Inflammatory macrophage (primary cell): ENCODE data around the gene CBS.
"Not testable (repeated sequence)": the region's sequence is repeated elsewhere in the genome, so short reads cannot be mapped to it uniquely, and the experiment has no call there.

Experiments
- DNase-seq, 2 donors: peaks; one replicate each; pipeline ENCODE4 v3.0.0-alpha.2; 2020 to 2022

Gene CBS

DNA sequence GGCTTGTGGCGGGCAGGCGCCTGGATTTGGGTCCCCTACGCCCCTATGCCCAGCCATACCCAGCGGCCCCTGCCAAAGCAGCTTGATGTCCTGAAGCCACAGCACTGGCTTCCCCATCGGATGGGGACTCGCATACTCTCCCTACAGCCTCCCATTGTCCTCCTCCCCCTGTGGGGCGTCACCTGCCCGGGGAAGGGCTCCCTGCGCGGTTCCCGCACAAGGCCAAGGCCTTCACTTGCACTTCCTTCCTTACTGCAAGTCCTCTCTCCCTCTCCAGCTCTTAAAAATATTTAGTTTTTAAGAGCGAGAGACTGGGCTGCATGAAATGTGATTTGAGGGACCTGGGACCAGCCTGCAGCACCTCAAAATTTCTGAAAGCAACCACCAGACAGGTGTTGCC is 8.9 kb downstream of the CBS start:
- peak in 1 of 2 donors; percentile 1 for DNase-seq

DNA sequence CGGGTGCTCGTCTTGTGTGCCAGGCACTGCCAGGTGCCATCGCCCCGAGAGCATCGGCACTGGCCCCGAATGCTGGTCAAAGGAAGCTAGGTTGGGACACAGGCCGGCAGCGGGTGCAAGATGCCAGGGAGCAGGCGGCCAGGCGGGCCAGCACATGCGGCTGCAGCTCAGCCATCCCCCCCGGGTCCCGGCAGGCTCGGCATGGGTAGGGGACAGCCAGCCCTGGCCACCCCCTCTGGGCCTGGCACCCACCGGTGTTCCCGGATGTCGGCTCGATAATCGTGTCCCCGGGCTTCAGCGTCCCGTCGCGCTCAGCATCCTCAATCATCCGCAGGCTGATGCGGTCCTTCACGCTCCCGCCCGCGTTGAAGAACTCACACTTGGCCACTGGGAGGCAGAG is 9.6 kb downstream of the CBS start:
- DNase-seq, result not testable (repeated sequence)

DNA sequence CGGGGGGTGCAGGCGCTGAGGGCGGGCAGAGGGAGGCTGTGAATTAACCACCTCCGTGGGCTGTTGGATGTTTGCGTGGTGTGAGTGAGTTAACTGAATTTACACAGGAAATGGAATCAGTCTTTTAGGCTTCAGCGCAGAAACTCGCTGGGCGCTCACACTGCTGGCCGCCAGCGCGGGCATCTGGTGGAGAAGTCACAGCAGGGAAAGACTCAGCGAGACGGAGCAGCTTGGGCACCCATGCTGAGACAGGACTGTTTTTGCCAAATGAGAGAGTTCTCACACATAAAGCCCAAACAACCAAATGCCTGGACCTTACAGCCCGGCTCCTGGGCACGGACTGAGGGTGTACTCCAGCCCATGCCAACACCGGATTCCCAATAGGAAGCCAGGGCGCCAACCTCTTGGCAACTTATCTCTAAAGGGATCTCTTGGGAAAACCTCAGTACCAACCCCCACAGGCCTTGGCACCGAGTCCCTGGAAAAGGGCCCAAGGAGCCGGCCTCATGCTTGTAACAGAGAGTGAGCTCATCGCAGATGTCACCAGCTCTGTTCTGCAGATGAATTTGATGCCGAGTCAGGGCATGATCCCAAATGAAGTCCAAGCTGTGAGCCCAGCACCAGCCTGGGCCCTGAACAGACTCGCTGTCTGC is 11.2 kb downstream of the CBS start:
- DNase-seq, result not testable (repeated sequence)

DNA sequence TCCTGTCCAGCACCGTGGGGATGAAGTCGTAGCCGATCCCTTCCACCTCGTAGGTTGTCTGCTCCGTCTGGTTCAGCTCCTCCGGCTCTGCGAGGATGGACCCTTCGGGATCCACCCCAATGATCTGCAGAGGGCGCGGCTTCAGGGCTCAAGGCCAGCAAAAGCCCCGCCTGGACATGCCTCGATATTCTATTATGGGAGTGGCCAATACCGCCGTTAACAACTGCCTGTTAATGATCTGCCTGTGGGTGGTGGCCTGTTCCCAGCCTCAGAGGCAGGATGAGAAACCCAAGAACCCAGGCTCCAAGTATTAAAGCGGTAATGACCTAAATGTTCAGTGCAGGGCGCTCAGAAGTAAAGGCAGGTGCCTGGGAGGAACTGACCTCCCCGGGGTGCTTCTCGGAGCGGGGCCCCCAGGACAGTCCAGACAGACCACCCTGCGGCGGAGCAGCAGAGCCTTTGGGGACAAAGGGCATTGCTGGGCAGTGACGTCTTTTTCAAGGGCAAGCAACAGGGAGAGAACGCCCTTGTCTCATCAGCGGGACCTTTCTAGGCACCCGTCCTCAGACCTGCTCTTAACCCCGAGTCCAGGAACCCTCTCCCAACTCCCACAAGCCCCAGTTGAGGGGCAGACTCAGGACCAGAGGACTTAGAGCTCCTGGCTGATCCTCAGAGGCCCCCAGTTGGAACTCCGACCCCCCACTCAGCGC is 12.5 kb downstream of the CBS start:
- not testable (repeated sequence) for DNase-seq

DNA sequence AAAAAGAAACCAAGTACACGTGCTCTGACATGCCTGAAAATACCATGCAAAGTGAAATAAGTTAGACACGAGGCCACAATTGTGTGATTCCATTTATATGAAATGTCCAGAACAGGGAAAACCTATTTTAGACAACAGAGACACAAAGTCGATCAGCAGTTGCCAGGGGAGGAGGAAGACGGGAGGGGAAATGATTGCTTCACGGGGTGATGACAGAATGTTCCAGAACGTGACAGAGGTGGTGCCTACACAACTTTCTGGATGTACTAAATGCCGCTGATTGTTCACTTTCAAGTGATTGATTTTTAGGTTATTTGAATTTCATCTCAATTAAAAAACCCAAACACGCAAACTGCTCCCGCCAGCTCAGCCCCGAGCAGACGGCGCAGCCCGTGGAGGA is 22.5 kb downstream of the CBS start:
- not testable (repeated sequence) for DNase-seq

DNA sequence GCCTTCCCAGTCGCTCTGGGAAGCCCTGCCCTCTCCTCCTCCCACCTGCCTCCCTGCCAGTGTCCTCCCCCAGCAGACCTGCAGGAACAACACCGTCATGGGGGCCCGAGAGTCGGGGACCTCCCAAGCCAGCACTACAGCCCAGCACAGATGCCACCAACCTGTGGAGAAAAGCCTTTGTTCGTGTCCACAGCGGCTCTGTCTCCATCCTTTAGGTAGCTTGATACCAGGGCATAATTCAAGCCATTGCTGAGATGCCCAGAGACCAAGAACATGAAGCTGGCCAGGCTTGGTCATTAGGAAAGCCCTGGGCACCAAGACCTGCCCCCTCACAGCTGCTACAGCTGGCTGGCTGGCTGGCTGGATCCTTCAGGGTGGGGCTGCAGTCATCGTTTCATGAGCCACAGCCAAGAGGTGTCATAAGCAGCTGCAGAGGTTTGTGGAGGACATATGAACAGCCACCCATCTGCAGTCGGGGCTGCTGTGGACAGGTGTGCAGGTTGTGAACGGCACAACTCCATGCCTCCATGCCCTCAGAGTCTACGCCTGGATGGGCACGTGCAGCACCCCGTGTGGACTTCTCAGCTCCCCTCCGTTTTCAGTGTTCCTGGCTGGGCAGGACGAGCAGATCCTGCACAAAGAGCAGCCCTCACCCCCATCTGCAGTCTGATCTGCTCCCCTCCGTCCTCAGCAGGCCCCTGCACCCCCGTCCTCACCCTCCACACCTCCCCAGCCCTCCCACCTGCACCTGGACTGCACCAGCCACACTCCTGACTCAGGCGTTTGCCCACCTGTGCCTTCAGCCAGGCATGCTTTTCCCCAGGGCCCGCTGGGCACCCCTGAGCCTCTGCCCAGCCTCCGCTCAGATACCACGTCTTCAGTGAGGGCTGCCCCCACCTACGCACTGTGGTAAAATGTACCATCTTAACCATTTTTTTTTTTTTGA is 29.5 kb downstream of the CBS start:
- DNase-seq, result not testable (repeated sequence)

DNA sequence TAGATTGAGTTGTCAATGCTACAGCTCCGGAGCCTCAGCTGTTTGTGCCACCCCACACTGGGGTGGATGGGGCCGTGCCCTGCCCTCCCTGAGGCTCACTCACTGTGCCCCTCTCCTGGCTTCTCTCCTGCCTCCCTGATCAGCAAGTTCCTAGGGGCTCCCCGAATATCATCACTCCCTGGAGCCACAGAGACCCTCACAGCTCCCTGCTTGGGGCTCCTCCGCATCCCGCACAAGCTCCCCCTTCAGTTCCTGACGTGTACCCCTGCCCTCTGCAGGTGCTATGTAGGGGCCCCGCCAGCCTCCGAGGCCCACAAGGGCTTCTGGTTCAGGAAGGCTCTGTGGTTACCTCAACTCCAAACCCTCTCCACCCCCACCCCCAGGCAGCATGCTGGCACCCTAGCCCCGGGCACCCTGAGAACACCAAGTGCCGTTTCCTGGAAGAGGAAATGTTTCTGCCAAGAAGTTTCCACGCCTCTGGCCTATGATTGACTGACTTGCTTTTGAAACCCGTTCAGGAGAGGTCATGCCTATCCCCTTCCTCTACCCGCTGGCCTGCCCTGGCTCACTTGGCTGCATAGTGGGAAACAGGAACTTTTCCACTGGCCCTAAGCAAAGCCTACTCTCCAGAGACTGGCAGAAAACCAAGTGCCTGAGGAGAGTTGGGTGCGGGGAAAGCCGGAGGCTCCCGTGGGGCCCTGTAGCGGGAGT is 30.3 kb downstream of the CBS start:
- not testable (repeated sequence) for DNase-seq

DNA sequence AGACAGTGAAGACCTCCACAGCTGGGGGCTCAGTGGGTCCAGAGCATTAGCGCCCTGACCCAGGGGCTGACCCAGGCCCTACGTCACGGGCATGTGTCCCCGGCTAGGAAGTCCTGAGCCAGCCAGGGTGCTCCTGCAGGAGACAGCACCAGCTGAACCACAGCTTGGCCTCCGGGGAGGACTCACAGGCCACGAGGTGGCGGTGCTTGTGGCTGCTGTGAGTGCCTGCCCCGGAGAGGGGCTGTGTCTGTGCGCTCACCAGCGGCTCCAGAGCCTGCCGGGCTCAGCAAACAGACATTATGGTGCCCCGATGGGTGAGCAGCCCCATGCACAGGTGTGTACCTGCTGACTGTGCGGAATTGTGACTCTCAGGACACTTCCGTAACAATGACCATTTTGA is 31.1 kb downstream of the CBS start:
- not testable (repeated sequence) for DNase-seq

DNA sequence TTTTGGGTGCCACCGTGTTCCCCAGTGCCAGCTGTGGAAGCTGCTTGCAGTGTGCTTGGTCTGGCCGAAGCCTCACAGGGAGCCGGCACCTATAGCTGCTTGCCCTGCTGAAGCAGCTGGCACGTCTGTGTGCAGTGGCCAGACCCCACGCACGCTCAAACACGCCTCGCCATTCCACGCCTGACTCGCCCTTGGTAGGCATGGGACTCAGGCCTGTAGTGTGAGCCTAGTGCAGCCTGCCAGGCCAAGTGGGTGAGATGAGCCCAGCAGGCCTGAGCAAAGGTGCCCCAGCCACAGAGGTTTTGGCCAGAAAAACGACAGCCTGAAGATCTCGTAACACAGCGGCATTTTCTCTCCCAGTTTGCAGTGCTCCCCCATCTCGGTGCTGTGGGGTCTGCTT is 32.3 kb downstream of the CBS start:
- DNase-seq, result not testable (repeated sequence)

DNA sequence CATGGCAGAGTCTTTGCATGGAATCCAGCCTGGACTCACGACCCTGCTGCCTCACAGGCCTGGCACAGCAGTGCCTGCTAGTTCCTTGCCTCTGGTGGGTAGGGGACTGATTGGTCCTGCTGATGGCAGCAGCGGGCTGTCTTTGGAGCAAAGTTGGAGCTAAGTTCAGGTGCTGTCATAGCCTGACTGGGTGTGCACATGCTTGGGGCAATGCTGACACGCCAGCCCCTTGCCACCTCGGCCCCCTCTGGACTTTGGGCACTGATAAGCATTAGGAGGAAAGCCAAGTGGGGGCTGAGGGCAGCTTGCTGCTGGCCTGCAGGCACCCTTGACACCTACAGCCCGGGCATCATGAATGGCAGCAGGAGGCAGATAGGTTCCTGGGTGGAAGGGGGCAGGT is 33.5 kb downstream of the CBS start:
- not testable (repeated sequence) for DNase-seq

DNA sequence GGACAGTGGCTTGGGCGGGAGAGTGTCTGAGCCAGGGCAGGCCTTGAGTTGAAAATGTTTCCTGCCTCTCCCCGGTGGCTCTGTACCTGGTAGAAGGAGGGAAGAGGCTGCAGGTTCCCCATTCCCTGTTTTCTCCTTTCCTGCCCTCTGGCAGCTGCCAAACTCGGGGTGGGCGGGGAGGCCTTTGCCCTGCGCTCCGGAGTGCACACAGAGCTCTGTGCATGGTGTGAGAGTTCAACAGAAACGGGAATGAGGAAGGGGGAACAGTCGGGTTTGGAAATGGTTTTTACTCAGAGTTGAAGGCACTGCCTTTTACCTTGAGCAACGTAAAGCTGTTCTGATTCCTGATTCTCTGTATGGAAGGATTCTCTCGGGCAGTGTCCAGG is 37.0 kb downstream of the CBS start:
- DNase-seq, result peak; percentile 32 to 33

DNA sequence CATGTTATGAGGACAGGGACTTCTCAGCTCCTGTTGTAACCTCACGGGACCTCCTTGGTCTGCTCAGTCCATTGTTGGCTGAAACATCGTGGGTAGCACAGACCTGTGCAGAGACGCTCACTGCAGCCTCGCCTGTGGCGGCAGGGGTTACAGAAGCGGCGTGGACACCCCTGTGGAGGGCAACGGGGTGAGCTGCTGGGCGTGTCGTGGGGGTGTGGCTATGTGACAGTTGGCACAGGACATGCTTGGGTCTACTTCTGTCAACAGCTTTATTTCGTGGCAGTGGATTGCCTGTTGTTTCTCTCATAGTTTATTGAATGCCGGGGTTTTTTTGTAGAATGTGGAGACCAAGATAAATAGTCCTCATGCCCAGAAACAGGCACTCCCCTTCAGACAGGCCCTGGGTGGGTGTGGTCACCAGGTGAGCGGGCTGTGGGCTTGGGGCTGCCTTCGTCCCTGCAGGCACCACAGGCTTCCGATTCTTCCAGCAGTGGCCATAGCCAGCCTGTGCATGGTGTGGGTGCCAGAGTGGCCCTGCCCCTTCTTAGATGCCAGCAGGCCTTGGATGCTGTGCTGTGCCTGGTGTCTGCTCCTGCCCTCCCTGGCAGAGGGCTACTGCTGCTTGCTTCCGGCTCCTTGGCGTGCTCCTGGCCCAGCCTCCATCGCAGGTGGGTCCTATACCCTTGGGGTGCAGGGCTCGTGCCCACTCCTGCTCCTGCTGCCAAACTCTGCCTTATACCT is 37.5 kb downstream of the CBS start:
- not testable (repeated sequence) for DNase-seq

DNA sequence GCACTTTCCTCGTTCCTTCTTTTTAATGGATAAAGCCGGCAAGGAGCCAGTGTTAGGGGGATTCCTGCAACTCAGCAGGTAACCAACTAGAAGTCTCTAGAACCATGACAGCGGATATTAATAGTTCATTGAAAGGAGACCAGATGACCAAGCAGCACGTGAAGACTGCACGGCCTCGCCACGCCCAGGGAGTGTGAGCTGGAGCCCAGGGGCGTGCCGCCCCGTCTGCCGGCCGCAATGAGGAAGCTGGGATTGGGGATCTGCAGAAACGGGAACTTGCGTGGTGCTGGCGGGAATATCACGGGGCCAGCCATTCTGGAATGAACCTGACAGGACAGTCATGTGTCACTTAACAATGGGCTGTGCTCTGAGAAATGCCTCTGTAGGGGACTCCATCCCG is 38.7 kb downstream of the CBS start:
- not testable (repeated sequence) for DNase-seq

DNA sequence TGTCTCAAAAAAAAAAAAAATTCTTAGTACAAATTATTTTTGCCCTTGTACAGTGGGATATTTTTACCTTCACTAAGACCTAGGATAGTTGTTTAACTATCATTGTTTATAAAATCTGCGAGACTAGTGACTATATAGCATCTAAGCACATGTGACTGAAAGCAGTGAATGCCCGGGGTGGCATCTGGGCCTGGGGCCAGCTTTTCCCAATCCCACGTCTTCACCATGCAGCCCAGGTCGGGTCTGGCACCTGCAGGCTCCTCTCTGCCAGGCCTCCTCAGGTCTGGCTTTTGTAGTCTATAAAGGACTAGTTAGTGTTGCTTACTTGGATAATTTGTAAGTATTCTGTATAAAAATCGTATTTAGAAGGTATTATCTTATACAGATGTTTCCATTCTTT is 40.8 kb downstream of the CBS start:
- DNase-seq, result no peak

DNA sequence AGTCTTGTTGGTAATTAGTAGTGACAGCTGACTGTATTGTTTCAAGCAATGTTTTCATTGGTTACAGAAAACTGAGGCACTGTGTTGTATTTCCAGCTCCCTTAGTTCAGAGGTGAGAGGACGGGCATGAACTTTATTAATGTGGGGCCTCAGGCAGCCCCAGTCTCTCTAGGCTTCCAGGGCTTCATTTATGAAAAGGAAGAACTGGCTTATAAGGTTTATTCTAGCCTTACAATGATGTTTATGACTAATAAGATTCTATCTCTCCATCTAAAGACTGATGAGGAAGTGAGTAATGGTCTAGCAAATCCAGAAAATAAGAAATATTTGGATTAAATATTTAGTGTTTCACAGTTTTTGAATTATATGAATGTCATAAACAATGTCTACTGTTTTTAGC is 41.5 kb downstream of the CBS start:
- no peak for DNase-seq

DNA sequence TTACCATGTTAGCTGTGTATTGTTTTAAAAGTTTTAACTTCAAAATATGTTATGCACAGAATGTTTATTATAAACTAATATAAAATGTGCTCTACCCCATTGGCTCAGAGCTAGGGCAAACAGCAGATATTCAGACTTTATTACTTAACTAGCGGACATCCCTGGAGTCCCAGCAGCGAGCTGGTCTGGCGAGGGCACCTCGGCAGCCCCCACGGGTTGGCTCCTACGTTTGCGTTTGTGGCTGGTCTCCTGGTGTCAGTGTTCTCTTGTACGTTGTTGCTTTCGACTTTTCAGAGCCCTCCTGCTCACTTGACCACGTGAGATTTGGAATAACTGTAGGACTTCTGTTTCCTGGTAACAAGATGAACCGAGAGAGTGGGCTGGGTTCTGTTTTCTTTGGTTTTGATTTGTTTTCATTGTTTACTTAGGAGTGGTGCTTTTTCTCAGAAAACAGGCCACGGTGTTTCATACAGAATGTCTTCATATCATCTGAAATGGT is 44.5 kb downstream of the CBS start:
- no peak for DNase-seq

DNA sequence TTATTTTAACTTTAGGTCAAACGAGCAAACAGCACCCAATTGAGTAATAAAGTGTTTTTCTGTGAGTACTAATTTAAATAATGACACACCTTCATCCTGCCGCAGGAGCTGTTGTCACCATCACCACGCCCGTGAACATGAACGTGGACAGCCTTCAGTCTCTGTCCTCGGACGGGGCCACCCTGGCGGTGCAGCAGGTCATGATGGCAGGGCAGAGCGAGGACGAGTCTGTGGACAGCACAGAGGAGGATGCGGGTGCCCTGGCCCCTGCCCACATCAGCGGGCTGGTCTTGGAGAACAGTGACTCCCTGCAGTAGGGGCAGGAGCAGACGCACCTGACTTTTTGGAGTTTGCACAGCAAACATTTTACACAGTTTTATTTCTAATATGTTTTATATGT is 45.9 kb downstream of the CBS start:
- DNase-seq, result no peak

DNA sequence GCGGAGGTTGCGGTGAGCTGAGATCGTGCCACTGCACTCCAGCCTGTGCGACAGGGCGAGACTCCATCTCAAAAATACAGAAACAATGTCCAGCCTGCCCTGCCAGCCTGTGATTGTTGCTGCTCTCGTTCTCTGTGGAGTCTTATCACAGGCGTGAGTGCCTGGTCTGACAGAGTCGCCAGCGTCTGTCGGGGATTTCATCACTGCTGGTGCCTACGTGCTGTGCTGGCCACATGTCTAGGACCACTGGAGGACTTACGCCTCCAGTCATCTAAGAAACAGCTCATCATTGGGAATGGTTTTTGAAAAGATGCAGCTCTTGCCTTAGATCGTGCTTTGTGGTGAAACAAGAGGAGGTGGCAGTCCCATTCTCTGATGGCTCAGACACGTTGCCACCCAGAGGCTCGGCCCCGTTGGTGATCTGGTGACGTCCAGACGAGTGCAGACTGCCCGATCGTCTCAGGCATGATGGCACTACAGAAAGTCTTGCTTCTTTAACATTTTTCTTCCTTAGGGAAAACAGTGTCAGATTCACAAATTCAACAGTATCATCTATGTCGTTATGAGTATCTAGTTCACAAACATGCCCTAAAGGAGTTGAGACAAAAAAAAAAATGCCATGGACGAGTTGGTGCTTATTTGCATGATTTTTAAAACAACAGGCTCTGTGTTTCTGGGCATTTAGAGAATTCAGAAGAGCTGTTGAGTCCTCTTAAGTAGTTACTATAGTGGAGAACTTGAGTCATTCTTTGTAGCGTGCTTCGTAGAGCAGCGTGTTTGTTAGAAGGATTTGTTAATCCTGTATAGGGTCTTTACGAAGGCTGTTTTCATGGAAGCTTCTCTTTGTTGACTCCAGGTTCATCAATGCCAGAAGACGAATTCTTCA is 47.5 kb downstream of the CBS start:
- DNase-seq, result no peak

DNA sequence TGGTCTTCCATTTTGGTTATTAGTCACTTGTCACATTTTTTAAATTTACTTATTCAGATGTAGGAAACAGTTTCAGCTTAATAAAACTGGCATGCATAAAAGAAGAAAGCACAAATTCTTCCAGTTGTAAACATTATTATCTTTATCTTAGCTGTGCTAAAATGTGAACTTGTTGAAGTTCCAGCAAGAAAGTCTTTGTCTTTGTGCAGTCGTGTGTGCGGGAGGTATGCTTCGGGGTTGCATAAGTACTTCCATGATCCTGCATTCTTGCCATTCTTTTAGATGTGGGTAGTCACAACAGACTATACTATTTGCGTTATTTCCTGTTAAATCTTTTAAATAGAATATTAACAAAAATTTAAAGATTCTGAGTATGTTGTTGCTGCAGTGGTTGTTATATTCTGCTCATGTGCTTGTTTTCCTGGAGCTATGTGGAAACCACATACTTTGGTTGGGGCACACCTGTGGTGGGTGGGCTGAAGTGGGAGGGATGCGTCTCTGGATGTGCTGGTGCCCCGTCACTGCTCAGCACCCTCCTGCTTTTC is 49.9 kb downstream of the CBS start:
- no peak for DNase-seq

DNA sequence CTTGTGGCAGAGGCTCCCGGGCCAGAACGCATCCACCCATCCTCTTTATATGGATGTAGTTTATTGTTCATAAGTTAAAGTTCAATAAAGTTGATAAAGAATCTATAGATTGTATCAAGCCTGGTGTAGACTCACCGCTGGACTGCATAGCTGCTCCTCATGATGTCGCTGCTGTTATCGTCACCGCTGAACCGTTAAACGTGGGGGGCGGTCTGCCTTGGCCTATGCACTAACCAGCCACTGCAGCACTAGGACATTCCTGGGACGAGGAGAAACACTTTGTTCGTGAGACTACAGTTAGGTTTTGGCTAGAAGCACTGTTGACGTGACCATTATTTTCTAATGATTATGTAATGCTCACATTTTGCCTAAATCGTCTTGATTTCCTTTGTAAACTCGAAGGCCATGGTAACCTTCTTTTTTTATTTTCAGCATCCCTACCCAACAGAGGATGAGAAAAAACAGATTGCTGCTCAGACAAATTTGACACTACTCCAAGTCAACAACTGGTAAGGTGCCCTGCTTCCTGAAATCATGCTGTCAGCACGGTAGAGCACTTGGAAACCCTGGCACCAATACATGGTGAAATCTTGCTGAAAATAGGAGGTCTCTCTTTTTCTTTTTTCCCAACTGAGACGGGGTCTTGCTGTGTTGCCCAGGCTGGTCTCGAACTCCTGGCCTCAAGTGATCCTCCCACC is 51.0 kb downstream of the CBS start:
- DNase-seq, result no peak
